H1 (cell line): Measurements from ENCODE around the gene LRRC74B. TPM values are rescaled to one million over a fixed set of nuclear protein-coding genes. Genes with fewer than 3 reads are reported as not detected.

Experiments used
- CTCF ChIA-PET: fragments of 300-600 bp; sonication (Branson Sonifier 250); formaldehyde crosslinking; loops from one replicate; lab custom pipeline; 2021; ENCODE audit not compliant: partially characterized antibody; lab: Charles Lee
- POLR2A ChIA-PET: fragments of 300-600 bp; sonication (Branson Sonifier 250); formaldehyde crosslinking; loops from one replicate; lab custom pipeline; 2021; ENCODE audit warnings: inconsistent platforms; ENCODE audit not compliant: partially characterized antibody; lab: Charles Lee
- DNase-seq, 2 experiments: peaks; one replicate each; pipeline versions ENCODE4 v3.0.0 to v3.0.0-alpha.2; 2010 to 2022; ENCODE audit warnings: low spot score in 2 of 2, low read depth in 1 of 2, mixed read lengths in 1 of 2
- FAIRE-seq: peaks from 2 replicates; lab custom pipeline; 2011; peaks lifted over from hg19 to GRCh38; lab: Jason Lieb, UNC
- H2AFZ ChIP-seq: 2 replicates; pipeline ENCODE4 v1.8.1; 2012; ENCODE audit warnings: low read length, inconsistent platforms
- H2AK5ac ChIP-seq: 2 replicates; pipeline ENCODE4 v1.6.1; 2013; ENCODE audit warnings: low read depth, low read length
- H2BK120ac ChIP-seq: replicated peaks from 2 replicates; pipeline ENCODE3; 2013; ENCODE audit warnings: low read depth, low read length, inconsistent platforms
- H2BK12ac ChIP-seq: 2 replicates; pipeline ENCODE4 v1.6.1; 2013; ENCODE audit warnings: low read depth, low read length
- H2BK15ac ChIP-seq: 2 replicates; pipeline ENCODE4 v1.6.1; 2013; ENCODE audit warnings: low read length
- H2BK20ac ChIP-seq: 2 replicates; pipeline ENCODE4 v1.6.1; 2013; ENCODE audit warnings: low read length
- H2BK5ac ChIP-seq: 2 replicates; pipeline ENCODE4 v1.6.1; 2013; ENCODE audit warnings: low read depth, low read length
- H3K14ac ChIP-seq: 2 replicates; pipeline ENCODE4 v1.6.1; 2013; ENCODE audit warnings: inconsistent platforms; ENCODE audit not compliant: insufficient read length
- H3K18ac ChIP-seq: 2 replicates; pipeline ENCODE4 v1.6.1; 2013; ENCODE audit warnings: low read length; ENCODE audit errors: extremely low read depth
- H3K23ac ChIP-seq: 2 replicates; pipeline ENCODE4 v1.6.1; 2013; ENCODE audit warnings: inconsistent platforms; ENCODE audit not compliant: insufficient read length
- H3K23me2 ChIP-seq: 2 replicates; pipeline ENCODE4 v1.6.1; 2013; ENCODE audit warnings: low read depth, low read length
- H3K27ac ChIP-seq: 2 replicates; pipeline ENCODE4 v1.6.1; 2011; ENCODE audit warnings: low read depth, low read length, inconsistent platforms
- H3K27me3 ChIP-seq, 4 experiments: replicated peaks in 1 of 4; 1 replicate in 1 of 4; 2 replicates in 3 of 4; pipeline versions ENCODE4 v1.6.1 to v1.8.1; 2011 to 2013; ENCODE audit warnings: low read length in 3 of 4, mild to moderate bottlenecking in 3 of 4, inconsistent platforms in 2 of 4, mixed read lengths in 2 of 4, moderate library complexity in 1 of 4; ENCODE audit not compliant: control insufficient read depth in 3 of 4, insufficient read depth in 3 of 4; ENCODE audit errors: extremely low read depth in 1 of 4
- H3K36me3 ChIP-seq, 4 experiments: 2 replicates each; pipeline versions ENCODE4 v1.6.1 to v1.8.1; 2011 to 2013; ENCODE audit warnings: mild to moderate bottlenecking in 4 of 4, low read length in 3 of 4, moderate library complexity in 2 of 4, control low read depth in 1 of 4, inconsistent platforms in 1 of 4; ENCODE audit not compliant: insufficient read depth in 4 of 4, control insufficient read depth in 2 of 4
- H3K4ac ChIP-seq: replicated peaks from 2 replicates; pipeline ENCODE3; 2013; ENCODE audit warnings: low read length, low read depth, mixed read lengths, inconsistent platforms; ENCODE audit not compliant: insufficient read length
- H3K4me1 ChIP-seq, 4 experiments: replicated peaks in 1 of 4; 1 replicate in 1 of 4; 2 replicates in 3 of 4; pipeline versions ENCODE4 v1.6.1 to v1.8.1; 2011 to 2013; ENCODE audit warnings: low read length in 3 of 4, inconsistent platforms in 2 of 4, mixed read lengths in 1 of 4; ENCODE audit not compliant: insufficient read depth in 4 of 4, control insufficient read depth in 3 of 4
- H3K4me2 ChIP-seq, 2 experiments: 2 replicates each; pipeline versions ENCODE4 v1.6.1 to v1.8.1; 2011 to 2013; ENCODE audit warnings: low read depth in 2 of 2, low read length in 2 of 2, control low read depth in 1 of 2, inconsistent platforms in 1 of 2, mild to moderate bottlenecking in 1 of 2; ENCODE audit not compliant: insufficient read depth in 1 of 2
- H3K4me3 ChIP-seq, 4 experiments: fragments of 200-600, 300-600 bp in 1 of 4; sonication (generic), shearing (Covaris generic), sonication (Bioruptor Twin) in 1 of 4; 2 replicates each; pipeline versions ENCODE4 v1.5.1 to v1.8.1; 2011 to 2016; ENCODE audit warnings: low read length in 4 of 4, low read depth in 3 of 4, control low read depth in 2 of 4, inconsistent platforms in 2 of 4, mild to moderate bottlenecking in 2 of 4, mixed read lengths in 1 of 4, moderate library complexity in 1 of 4; ENCODE audit not compliant: insufficient read depth in 2 of 4; ENCODE audit errors: extremely low read depth in 1 of 4
- H3K56ac ChIP-seq: replicated peaks from 2 replicates; pipeline ENCODE3; 2013; ENCODE audit warnings: low read depth, mild to moderate bottlenecking, mixed read lengths, low read length, inconsistent platforms; ENCODE audit not compliant: insufficient read length
- H3K79me1 ChIP-seq: 2 replicates; pipeline ENCODE4 v1.6.1; 2013; ENCODE audit warnings: low read depth, low read length, control low read depth
- H3K79me2 ChIP-seq, 2 experiments: 2 replicates each; pipeline versions ENCODE4 v1.6.1 to v1.8.1; 2012 to 2013; ENCODE audit warnings: low read length in 2 of 2, mild to moderate bottlenecking in 2 of 2, inconsistent platforms in 1 of 2; ENCODE audit not compliant: insufficient read depth in 2 of 2, control insufficient read depth in 1 of 2
- H3K9ac ChIP-seq, 4 experiments: replicated peaks in 1 of 4; 1 replicate in 1 of 4; 2 replicates in 3 of 4; pipeline versions ENCODE4 v1.6.1 to v1.8.1; 2011 to 2013; ENCODE audit warnings: low read depth in 3 of 4, low read length in 3 of 4, control low read depth in 2 of 4, mild to moderate bottlenecking in 2 of 4, moderate library complexity in 2 of 4, inconsistent platforms in 1 of 4; ENCODE audit errors: extremely low read depth in 1 of 4
- H3K9me3 ChIP-seq, 2 experiments: 2 replicates each; pipeline versions ENCODE4 v1.6.1 to v1.8.1; 2012 to 2013; ENCODE audit warnings: mild to moderate bottlenecking in 2 of 2, moderate library complexity in 2 of 2, control low read depth in 1 of 2, inconsistent platforms in 1 of 2, low read depth in 1 of 2, low read length in 1 of 2, mixed read lengths in 1 of 2; ENCODE audit not compliant: insufficient read depth in 2 of 2
- H4K20me1 ChIP-seq, 2 experiments: replicated peaks in 1 of 2; 2 replicates each; pipeline versions ENCODE3 to v1.8.1; 2011 to 2013; ENCODE audit warnings: inconsistent platforms in 2 of 2, low read length in 2 of 2, mild to moderate bottlenecking in 1 of 2; ENCODE audit not compliant: insufficient read depth in 2 of 2, control insufficient read depth in 1 of 2
- H4K5ac ChIP-seq: 2 replicates; pipeline ENCODE4 v1.6.1; 2013; ENCODE audit warnings: low read length, low read depth, mixed read lengths, inconsistent platforms; ENCODE audit not compliant: insufficient read length
- H4K8ac ChIP-seq: 2 replicates; pipeline ENCODE4 v1.8.0; 2013; ENCODE audit warnings: mild to moderate bottlenecking, moderate library complexity, low read length, inconsistent platforms; ENCODE audit not compliant: insufficient read depth; ENCODE audit errors: extremely low read depth
- H4K91ac ChIP-seq: replicated peaks from 2 replicates; pipeline ENCODE3; 2013; ENCODE audit warnings: low read length, mixed read lengths, inconsistent platforms; ENCODE audit not compliant: insufficient read length
- RAD21 ChIP-seq, 2 experiments: IDR thresholded peaks in 1 of 2; conservative IDR thresholded peaks in 1 of 2; 2 replicates each; pipeline ENCODE4 v1.6.1; 2011; ENCODE audit warnings: low read depth in 2 of 2, low read length in 2 of 2, improper control_type of control experiment in 1 of 2, inconsistent platforms in 1 of 2, mild to moderate bottlenecking in 1 of 2, moderate library complexity in 1 of 2
- TCF12 ChIP-seq: IDR thresholded peaks from 2 replicates; pipeline ENCODE4 v1.6.1; 2011; ENCODE audit warnings: low read depth, mild to moderate bottlenecking, low read length
- WGBS, 2 experiments: shearing (Covaris generic) in 1 of 2; methylation state at CpG; one replicate each; pipeline versions ENCODE4 v1.1.6 to v1.1.7; 2013 to 2015; ENCODE audit warnings: low lambda C conversion rate in 2 of 2, mixed read lengths in 2 of 2, inconsistent platforms in 1 of 2, low coverage in 1 of 2, missing lambda C conversion rate in 1 of 2; ENCODE audit not compliant: insufficient replicate concordance in 2 of 2, insufficient coverage in 1 of 2, insufficient read length in 1 of 2; ENCODE audit errors: extremely low coverage in 1 of 2, missing lambda C conversion rate in 1 of 2; 5-methylcytosine and 5-hydroxymethylcytosine counted together
- polyA plus RNA-seq, 7 experiments: library from polyadenylated mRNA; depleted of rRNA in 3 of 7; stranded (reverse) in 5 of 7; unstranded in 2 of 7; fragments of >200 nt in 5 of 7; fragments of 200-250 nt in 2 of 7; gene quantifications; 1 replicate in 5 of 7; 2 replicates in 1 of 7; 4 replicates in 1 of 7; pipeline versions ENCODE4 v1.2.1 to v1.2.3, GENCODE V29; 2011 to 2013; ENCODE audit warnings: missing spikeins in 2 of 7, mixed read lengths in 2 of 7
- total RNA-seq: library from RNA; stranded (reverse); fragmentation: NEBNext Ultra II Directional; extraction: Animal tissue kit (Norgen Biotek cat#: 25700); gene quantifications from 2 replicates; pipeline ENCODE4 v1.2.1, GENCODE V29; 2021

The LRRC74B gene
- total and polyA plus RNA-seq, 2 of the 8 experiments (the other 6 are each of a cell fraction or from before 2014, with no cell fraction given) = not detected

GRCh38 chr22:21068681-21069276 lies 23.0 kb downstream of the LRRC74B start:
- Histone ChIP-seq H3K14ac (no peak overlapping the region), H3K4me3 (no peak overlapping the region), H3K79me1 (no peaks in the 10 kb centered on the region), H3K9me3 (no peaks in the 10 kb centered on the region), H2BK20ac (no peak overlapping the region), H3K4me1 (no peaks in the 10 kb centered on the region; a peak in 1 of 7 replicates), H2BK12ac (no peak overlapping the region), H2BK15ac (no peak overlapping the region), H4K91ac (no peak overlapping the region), H3K56ac (no peak overlapping the region), H2BK120ac (no peak overlapping the region), H3K23ac (no peak overlapping the region), H4K8ac (no peak overlapping the region), H3K9ac (no peak overlapping the region), H4K5ac (no peak overlapping the region), H3K36me3 (no peaks in the 10 kb centered on the region), H3K27me3 (peaks cover 0 to 2% (median 0%) of the 10 kb centered on the region in 4 experiments; a peak in 1 of 7 replicates), H2BK5ac (no peak overlapping the region), H2AFZ (no peak overlapping the region), H3K27ac (no peak overlapping the region), H3K4me2 (no peak overlapping the region), H2AK5ac (no peak overlapping the region), H3K18ac (no peak overlapping the region), H4K20me1 (no peaks in the 10 kb centered on the region), H3K4ac (no peak overlapping the region), H3K23me2 (no peaks in the 10 kb centered on the region), H3K79me2 (no peaks in the 10 kb centered on the region)
- CTCF ChIA-PET = interaction anchor here (0.5 to 1.9 kb wide), 6 partner anchors 13 to 752 kb away, joined by 3 to 7 read pairs (median 4); no protein-coding TSS in a partner anchor
- POLR2A ChIA-PET = no interaction called here
- no peak for TF ChIP-seq TCF12
- TF ChIP-seq RAD21 (IDR thresholded peaks at IDR 0.05 in 1 of 2, conservative IDR thresholded peaks at IDR 0.05 in 1 of 2; ENCODE audit: low read depth in 2 of 2, low read length in 2 of 2) = peak in 1 of 2 experiments; percentile 5; a peak in 1 of 4 replicates
- WGBS, 2 experiments = 77% methylated on average over 4 of the region's 4 CpGs; no CpG with 5 or more reads in 1 of the 2 experiments
- no peak for DNase-seq
- FAIRE-seq = no peak
